Psoas muscle (tissue), 8 donors: ENCODE measurements around the gene TRHDE. TPM values are rescaled to one million over a fixed set of nuclear protein-coding genes. Genes with fewer than 3 reads are reported as not detected.

Experiments used
- ATAC-seq, 4 donors: fragments of 200-7000 bp; cut with Tn5 transposase; one replicate each; pipeline ENCODE4 v1.9.1; 2020; ENCODE audit warnings: moderate library complexity in 3 of 4, mild to moderate bottlenecking in 2 of 4
- DNase-seq, 2 donors: peaks; one replicate each; pipeline ENCODE4 v3.0.0-alpha.2; 2020
- H3K27ac ChIP-seq: fragments of 200-600 bp; one replicate; pipeline ENCODE4 v1.8.0; 2022
- H3K27me3 ChIP-seq, 3 donors: fragments of 200-600 bp in 1 of 3; one replicate each; pipeline versions ENCODE4 v1.6.1 to v1.8.0; 2013 to 2022; ENCODE audit warnings: low read length in 2 of 3, mild to moderate bottlenecking in 2 of 3, moderate library complexity in 1 of 3; ENCODE audit not compliant: insufficient read depth in 3 of 3
- H3K36me3 ChIP-seq, 2 donors: fragments of 200-600 bp in 1 of 2; one replicate each; pipeline versions ENCODE4 v1.6.1 to v1.8.0; 2013 to 2022; ENCODE audit warnings: low read depth in 1 of 2, mild to moderate bottlenecking in 1 of 2, moderate library complexity in 1 of 2; ENCODE audit not compliant: insufficient read depth in 1 of 2
- H3K4me1 ChIP-seq: fragments of 200-600 bp; one replicate; pipeline ENCODE4 v1.8.0; 2022
- H3K4me3 ChIP-seq: fragments of 200-600 bp; one replicate; pipeline ENCODE4 v1.8.0; 2022; ENCODE audit warnings: mild to moderate bottlenecking
- H3K9me3 ChIP-seq: fragments of 200-600 bp; one replicate; pipeline ENCODE4 v1.8.0; 2022
- WGBS, 3 donors: extraction: QIAGEN DNeasy Blood & Tissue Kit; methylation state at CpG; one replicate each; pipeline versions ENCODE4 v1.1.6 to v1.1.7; 2013; 5-methylcytosine and 5-hydroxymethylcytosine counted together
- intact Hi-C, 2 donors: fragments of 100-400 bp; cut with DNase I; formaldehyde crosslinking; loops; one replicate each; pipeline versions ENCODE4 v1.11.0 to v1.14.2; 2022
- polyA plus RNA-seq, 3 donors: library from polyadenylated mRNA; stranded (reverse); fragments of 200-250 nt; gene quantifications; one replicate each; pipeline ENCODE4 v1.2.3, GENCODE V29; 2013
- total RNA-seq, 4 donors: library from RNA; stranded (reverse); fragmentation: NEBNext Ultra II Directional in 2 of 4; extraction: Animal tissue kit (Norgen Biotek cat#: 25700) in 2 of 4; gene quantifications; one replicate each; pipeline versions ENCODE4 v1.2.1 to v1.2.4, GENCODE V29; 2021 to 2023
- TF ChIP-seq, protein P1 (sequence below): fragments of 200-600 bp; IDR thresholded peaks from one replicate; pipeline ENCODE4 v1.8.0; 2022; ENCODE audit warnings: antibody characterized with exemption
- donor health status: healthy with polysubstance abuse.
- donor health status: DM: no; HTN: no; CAD: no; lungs with moderate emphysema.
- donor health status: Bipolar disorder and iron deficiency.
- donor health status: healthy.
- donor health status: DM: yes; HTN: yes; CAD: no.
- donor health status: DM: no; HTN: no; CAD: no.
- donor health status: DM: no; HTN: no; CAD: no.
- donor health status: DM: yes; HTN: yes; CAD: no.

The TRHDE gene
- total and polyA plus RNA-seq, 7 donors = 0.08 to 1.7 (median 0.60) TPM

DNA sequence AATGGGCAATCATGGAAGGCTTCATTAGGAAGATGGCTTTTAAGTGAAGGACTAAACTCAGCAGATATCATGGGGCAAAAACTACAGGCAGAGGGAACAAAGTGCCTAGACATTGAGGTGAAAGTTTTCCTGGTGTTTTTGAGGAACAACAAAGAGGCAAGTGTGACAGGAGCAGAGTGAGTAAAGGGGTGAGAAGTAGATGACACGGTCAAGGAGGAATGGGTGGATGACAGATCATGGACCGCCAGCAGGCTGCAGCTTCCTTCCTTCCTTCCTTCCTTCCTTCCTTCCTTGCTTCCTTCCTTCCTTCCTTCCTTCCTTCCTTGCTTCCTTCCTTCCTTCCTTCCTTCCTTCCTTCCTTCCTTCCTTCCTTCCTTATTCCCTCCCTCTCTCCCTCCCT, 108.3 kb downstream of the TRHDE start:
- no peak for ATAC-seq
- H3K36me3 ChIP-seq = no peaks in the 10 kb centered on the region
- no peak overlapping the region for H3K27ac ChIP-seq
- TF ChIP-seq, protein P1, sequence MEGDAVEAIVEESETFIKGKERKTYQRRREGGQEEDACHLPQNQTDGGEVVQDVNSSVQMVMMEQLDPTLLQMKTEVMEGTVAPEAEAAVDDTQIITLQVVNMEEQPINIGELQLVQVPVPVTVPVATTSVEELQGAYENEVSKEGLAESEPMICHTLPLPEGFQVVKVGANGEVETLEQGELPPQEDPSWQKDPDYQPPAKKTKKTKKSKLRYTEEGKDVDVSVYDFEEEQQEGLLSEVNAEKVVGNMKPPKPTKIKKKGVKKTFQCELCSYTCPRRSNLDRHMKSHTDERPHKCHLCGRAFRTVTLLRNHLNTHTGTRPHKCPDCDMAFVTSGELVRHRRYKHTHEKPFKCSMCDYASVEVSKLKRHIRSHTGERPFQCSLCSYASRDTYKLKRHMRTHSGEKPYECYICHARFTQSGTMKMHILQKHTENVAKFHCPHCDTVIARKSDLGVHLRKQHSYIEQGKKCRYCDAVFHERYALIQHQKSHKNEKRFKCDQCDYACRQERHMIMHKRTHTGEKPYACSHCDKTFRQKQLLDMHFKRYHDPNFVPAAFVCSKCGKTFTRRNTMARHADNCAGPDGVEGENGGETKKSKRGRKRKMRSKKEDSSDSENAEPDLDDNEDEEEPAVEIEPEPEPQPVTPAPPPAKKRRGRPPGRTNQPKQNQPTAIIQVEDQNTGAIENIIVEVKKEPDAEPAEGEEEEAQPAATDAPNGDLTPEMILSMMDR = no peak
- no peaks in the 10 kb centered on the region for H3K27me3 ChIP-seq
- H3K4me1 ChIP-seq = no peaks in the 10 kb centered on the region
- no peak overlapping the region for H3K4me3 ChIP-seq
- 88 to 96% (median 93%) methylated on average over 2 of the region's 2 CpGs for WGBS, 3 donors
- no peaks in the 10 kb centered on the region for H3K9me3 ChIP-seq
- intact Hi-C loops = no loop called here
- no peak for DNase-seq

DNA sequence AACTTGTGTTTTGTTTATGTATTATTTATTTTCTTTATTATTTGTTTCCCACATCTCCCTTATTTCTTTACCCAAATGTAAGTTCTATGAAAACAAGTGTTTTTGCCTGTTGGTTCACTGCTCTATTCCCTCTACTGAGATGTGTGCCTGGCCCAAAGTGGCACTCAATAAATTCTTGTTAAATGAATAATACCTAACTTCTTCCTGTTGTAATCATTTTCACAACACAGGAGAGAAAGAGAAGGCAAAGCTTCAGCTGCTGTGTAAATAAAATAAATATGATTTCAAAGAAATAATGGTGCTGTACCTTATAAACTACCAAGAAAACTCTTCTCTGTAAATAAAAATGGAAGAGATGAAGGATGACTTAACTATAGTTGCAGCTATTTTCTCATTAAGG, 116.2 kb downstream of the TRHDE start:
- no peaks in the 10 kb centered on the region for H3K27me3 ChIP-seq
- no peak for ATAC-seq
- H3K4me1 ChIP-seq = no peaks in the 10 kb centered on the region
- H3K36me3 ChIP-seq = no peaks in the 10 kb centered on the region
- intact Hi-C loops = no loop called here
- TF ChIP-seq, protein P1 = no peak
- no peaks in the 10 kb centered on the region for H3K9me3 ChIP-seq
- no peak overlapping the region for H3K4me3 ChIP-seq
- H3K27ac ChIP-seq = no peak overlapping the region
- DNase-seq = no peak

DNA sequence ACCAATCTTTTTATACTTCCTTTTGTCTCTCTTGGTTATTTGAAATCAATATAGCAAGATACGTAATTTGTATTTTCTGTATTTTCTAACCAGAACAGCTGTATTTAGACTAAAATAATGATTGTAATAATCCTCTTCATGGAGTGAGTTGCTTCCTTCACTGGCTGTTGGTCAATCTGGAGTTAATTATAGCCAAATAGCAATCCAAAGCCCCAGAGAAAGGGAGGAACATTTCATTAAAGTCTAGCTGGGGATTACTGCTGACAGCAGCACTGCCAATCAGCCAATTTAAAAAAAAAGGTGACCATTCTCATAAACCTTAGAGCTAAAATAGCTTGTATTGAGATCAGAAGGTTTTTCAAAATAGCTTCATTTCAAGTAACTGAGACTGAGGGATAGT, 118.0 kb downstream of the TRHDE start:
- H3K27me3 ChIP-seq = no peaks in the 10 kb centered on the region
- TF ChIP-seq, protein P1 = no peak
- H3K27ac ChIP-seq = no peak overlapping the region
- no peaks in the 10 kb centered on the region for H3K4me1 ChIP-seq
- intact Hi-C loops = no loop called here
- H3K9me3 ChIP-seq = no peaks in the 10 kb centered on the region
- no peaks in the 10 kb centered on the region for H3K36me3 ChIP-seq
- ATAC-seq = no peak
- 77 to 87% (median 79%) methylated on average over 1 of the region's 1 CpG for WGBS, 3 donors
- no peak for DNase-seq
- H3K4me3 ChIP-seq = no peak overlapping the region

DNA sequence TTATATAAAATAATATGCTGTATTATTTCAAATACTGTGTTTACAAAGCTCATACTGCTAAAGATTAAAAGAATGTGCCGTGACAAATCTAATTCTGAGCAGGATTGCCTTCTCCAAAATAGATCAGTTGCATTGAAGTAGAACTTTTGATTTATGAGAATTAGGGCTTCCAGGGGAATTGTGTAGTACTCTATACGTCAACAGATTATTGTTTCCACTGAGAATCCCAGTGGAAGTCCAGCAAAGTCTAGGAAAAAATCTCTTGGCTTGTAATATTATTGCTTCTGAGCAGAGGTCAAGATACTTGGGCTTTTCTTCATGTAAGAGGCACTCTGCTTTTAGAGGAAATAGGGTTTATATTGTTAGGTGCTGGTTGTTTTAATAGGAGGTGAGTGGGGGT, 133.9 kb downstream of the TRHDE start:
- 28 to 41% (median 37%) methylated on average over 2 of the region's 2 CpGs for WGBS, 3 donors
- intact Hi-C loops = no loop called here
- H3K27ac ChIP-seq = no peak overlapping the region
- H3K4me3 ChIP-seq = no peak overlapping the region
- H3K4me1 ChIP-seq = no peaks in the 10 kb centered on the region
- H3K36me3 ChIP-seq = no peaks in the 10 kb centered on the region
- no peaks in the 10 kb centered on the region for H3K9me3 ChIP-seq
- TF ChIP-seq, protein P1 = no peak
- DNase-seq (no peak), ATAC-seq (no peak)
- no peaks in the 10 kb centered on the region for H3K27me3 ChIP-seq

DNA sequence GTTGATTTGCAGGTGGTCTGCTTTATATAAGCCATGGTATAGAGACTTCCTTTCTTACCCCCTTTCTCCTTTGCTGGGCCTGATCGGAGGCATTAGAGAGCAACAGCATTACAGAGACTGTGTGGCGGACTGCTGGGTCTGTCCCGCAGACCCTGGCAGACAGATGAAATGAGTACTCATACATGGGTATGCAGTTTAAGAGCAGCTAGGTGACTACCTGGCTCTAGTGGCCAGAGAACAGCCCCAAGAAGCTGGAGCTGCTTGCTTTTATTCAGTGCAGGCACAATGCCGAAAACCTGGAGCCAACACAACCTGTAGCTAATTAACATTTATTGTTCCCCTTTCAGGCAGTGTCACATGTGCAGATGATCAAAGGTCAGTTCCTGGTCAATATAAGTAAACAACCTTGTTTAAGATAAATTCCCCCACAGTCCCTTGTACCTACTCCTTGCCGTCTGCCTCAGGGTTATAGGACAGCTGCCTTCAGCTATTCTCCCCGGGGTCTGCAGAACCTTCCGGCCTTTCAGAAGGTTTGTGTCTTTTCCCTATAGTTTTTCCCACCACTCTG, 160.0 kb downstream of the TRHDE start:
- ATAC-seq (no peak), DNase-seq (no peak)
- Histone ChIP-seq H3K27me3 (no peaks in the 10 kb centered on the region), H3K27ac (no peak overlapping the region), H3K9me3 (peaks cover 4% of the 10 kb centered on the region), H3K4me1 (no peaks in the 10 kb centered on the region), H3K4me3 (no peak overlapping the region), H3K36me3 (no peaks in the 10 kb centered on the region)
- intact Hi-C loops = no loop called here
- 70 to 84% (median 79%) methylated on average over 7 of the region's 7 CpGs for WGBS, 3 donors
- TF ChIP-seq, protein P1 = no peak
